HCT116 (cell line): Measurements from ENCODE around the gene XIAP.
"Not testable (repeated sequence)": the region's sequence is repeated elsewhere in the genome, so short reads cannot be mapped to it uniquely, and the experiment has no call there.

Source experiments
- ATF3 ChIP-seq: IDR thresholded peaks from 2 replicates; pipeline ENCODE4 v1.6.1; 2012
- CBX3 ChIP-seq: IDR thresholded peaks from 2 replicates; pipeline ENCODE4 v1.6.1; 2012; ENCODE audit warnings: low read depth
- CTCF ChIP-seq, 3 experiments: fragments of 200-600 bp in 1 of 3; sonication (generic) in 1 of 3; IDR thresholded peaks in 2 of 3; conservative IDR thresholded peaks in 1 of 3; 2 replicates each; pipeline ENCODE4 v1.5.1; 2012 to 2017; ENCODE audit warnings: low read depth in 2 of 3, low read length in 2 of 3, antibody characterized with exemption in 1 of 3, borderline replicate concordance in 1 of 3, control low read depth in 1 of 3, mild to moderate bottlenecking in 1 of 3, mixed read lengths in 1 of 3, mixed run types in 1 of 3, moderate library complexity in 1 of 3; ENCODE audit not compliant: insufficient read depth in 1 of 3
- ELF1 ChIP-seq: IDR thresholded peaks from 2 replicates; pipeline ENCODE4 v1.6.1; 2012; ENCODE audit warnings: low read depth, borderline replicate concordance
- EZH2 ChIP-seq: fragments of 200-600 bp; sonication (generic); IDR thresholded peaks from 2 replicates; pipeline ENCODE4 v1.6.1; 2017; ENCODE audit warnings: antibody characterized with exemption, mixed run types
- EZH2phosphoT487 ChIP-seq: fragments of 200-600 bp; IDR thresholded peaks from 2 replicates; pipeline ENCODE4 v1.6.1; 2018; ENCODE audit warnings: antibody characterized with exemption, borderline replicate concordance
- JUND ChIP-seq: IDR thresholded peaks from 2 replicates; pipeline ENCODE4 v1.6.1; 2012
- POLR2A ChIP-seq: IDR thresholded peaks from 2 replicates; pipeline ENCODE4 v1.7.0; 2011; ENCODE audit warnings: borderline replicate concordance; ENCODE audit not compliant: insufficient read depth, insufficient read length; ENCODE audit errors: extremely low read depth
- POLR2AphosphoS5 ChIP-seq: IDR thresholded peaks from 2 replicates; pipeline ENCODE4 v1.6.1; 2011; ENCODE audit warnings: mild to moderate bottlenecking, low read depth, low read length, moderate library complexity
- RAD21 ChIP-seq: IDR thresholded peaks from 2 replicates; pipeline ENCODE4 v1.6.1; 2012; ENCODE audit warnings: low read depth, mild to moderate bottlenecking
- REST ChIP-seq: IDR thresholded peaks from 2 replicates; pipeline ENCODE4 v1.6.1; 2012; ENCODE audit warnings: low read depth
- TCF7L2 ChIP-seq: IDR thresholded peaks from 2 replicates; pipeline ENCODE4 v1.7.0; 2011; ENCODE audit warnings: borderline replicate concordance, inconsistent platforms; ENCODE audit not compliant: insufficient read depth, insufficient read length; ENCODE audit errors: extremely low read depth
- ZFX ChIP-seq: fragments of 450-650 bp; IDR thresholded peaks from 2 replicates; pipeline ENCODE4 v1.6.1; 2017
- TF ChIP-seq, protein P1 (sequence below): IDR thresholded peaks from 2 replicates; pipeline ENCODE4 v1.6.1; 2012

GRCh38 chrX:123932055-123932454, 72.2 kb downstream of the XIAP start:
- TF ChIP-seq REST; RAD21; CBX3; TCF7L2; CTCF (IDR thresholded peaks at IDR 0.05 in 2 of 3, conservative IDR thresholded peaks at IDR 0.05 in 1 of 3; ENCODE audit: borderline replicate concordance in 1 of 3, insufficient read depth in 1 of 3, low read depth in 2 of 3, low read length in 2 of 3); ELF1; JUND; EZH2; ATF3; POLR2A; EZH2phosphoT487; POLR2AphosphoS5; ZFX: not testable (repeated sequence)
- TF ChIP-seq, protein P1, sequence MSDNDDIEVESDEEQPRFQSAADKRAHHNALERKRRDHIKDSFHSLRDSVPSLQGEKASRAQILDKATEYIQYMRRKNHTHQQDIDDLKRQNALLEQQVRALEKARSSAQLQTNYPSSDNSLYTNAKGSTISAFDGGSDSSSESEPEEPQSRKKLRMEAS, result not testable (repeated sequence)
